Natural killer cell treated with Interleukin-12 subunit alpha and Interleukin-12 subunit beta and Interleukin-15 and Interleukin-18, amount 100 ng/mL, for 72 hours (primary cell): ENCODE data around the gene KRTAP10-1. TPM values are rescaled to one million over a fixed set of nuclear protein-coding genes. Genes with fewer than 3 reads are reported as not detected.

Experiments used
- total RNA-seq, 2 donors: library from RNA; stranded (reverse); gene quantifications; one replicate each; pipeline ENCODE4 v1.2.3, GENCODE V29; 2022

Gene KRTAP10-1
- total RNA-seq, 2 donors from 2014 or later: not detected

Other genes with a start within 250 kb of the KRTAP10-1 start
- gene PFKL, start 240.1 kb downstream of the KRTAP10-1 start, total RNA-seq: 100 to 1,000 TPM; 134 to 139 TPM
- gene CFAP410, start 200.8 kb downstream of the KRTAP10-1 start, total RNA-seq: 10 to 100 TPM; 19.6 to 28.4 TPM
- gene TRPM2, start 186.6 kb downstream of the KRTAP10-1 start, total RNA-seq: 10 to 100 TPM; 14.7 to 15.8 TPM
- under 1 TPM; 0.45 to 0.88 TPM for gene LRRC3, start 84.7 kb downstream of the KRTAP10-1 start, total RNA-seq
- gene KRTAP10-2, start 11.3 kb upstream of the KRTAP10-1 start, total RNA-seq: not detected
- gene KRTAP10-3, start 18.6 kb upstream of the KRTAP10-1 start, total RNA-seq: not detected
- not detected for gene KRTAP10-4, start 33.5 kb upstream of the KRTAP10-1 start, total RNA-seq
- not detected for gene KRTAP10-5, start 40.4 kb upstream of the KRTAP10-1 start, total RNA-seq
- gene KRTAP10-6, start 52.3 kb upstream of the KRTAP10-1 start, total RNA-seq: not detected
- not detected for gene KRTAP10-7, start 60.4 kb upstream of the KRTAP10-1 start, total RNA-seq
- gene KRTAP10-8, start 71.9 kb upstream of the KRTAP10-1 start, total RNA-seq: not detected
- not detected for gene KRTAP10-9, start 86.9 kb upstream of the KRTAP10-1 start, total RNA-seq
- not detected for gene KRTAP10-10, start 97.2 kb upstream of the KRTAP10-1 start, total RNA-seq
- gene KRTAP10-11, start 106.2 kb upstream of the KRTAP10-1 start, total RNA-seq: not detected
- not detected for gene KRTAP12-4, start 114.5 kb upstream of the KRTAP10-1 start, total RNA-seq
- gene KRTAP12-3, start 117.7 kb upstream of the KRTAP10-1 start, total RNA-seq: not detected
- gene KRTAP12-2, start 126.7 kb upstream of the KRTAP10-1 start, total RNA-seq: not detected
- not detected for gene KRTAP12-1, start 142.0 kb upstream of the KRTAP10-1 start, total RNA-seq
- not detected for gene KRTAP10-12, start 157.0 kb upstream of the KRTAP10-1 start, total RNA-seq
- gene TSPEAR, start 171.4 kb upstream of the KRTAP10-1 start, total RNA-seq: not detected